Measurements from ENCODE around the gene IFNAR1.

The IFNAR1 gene

DNA sequence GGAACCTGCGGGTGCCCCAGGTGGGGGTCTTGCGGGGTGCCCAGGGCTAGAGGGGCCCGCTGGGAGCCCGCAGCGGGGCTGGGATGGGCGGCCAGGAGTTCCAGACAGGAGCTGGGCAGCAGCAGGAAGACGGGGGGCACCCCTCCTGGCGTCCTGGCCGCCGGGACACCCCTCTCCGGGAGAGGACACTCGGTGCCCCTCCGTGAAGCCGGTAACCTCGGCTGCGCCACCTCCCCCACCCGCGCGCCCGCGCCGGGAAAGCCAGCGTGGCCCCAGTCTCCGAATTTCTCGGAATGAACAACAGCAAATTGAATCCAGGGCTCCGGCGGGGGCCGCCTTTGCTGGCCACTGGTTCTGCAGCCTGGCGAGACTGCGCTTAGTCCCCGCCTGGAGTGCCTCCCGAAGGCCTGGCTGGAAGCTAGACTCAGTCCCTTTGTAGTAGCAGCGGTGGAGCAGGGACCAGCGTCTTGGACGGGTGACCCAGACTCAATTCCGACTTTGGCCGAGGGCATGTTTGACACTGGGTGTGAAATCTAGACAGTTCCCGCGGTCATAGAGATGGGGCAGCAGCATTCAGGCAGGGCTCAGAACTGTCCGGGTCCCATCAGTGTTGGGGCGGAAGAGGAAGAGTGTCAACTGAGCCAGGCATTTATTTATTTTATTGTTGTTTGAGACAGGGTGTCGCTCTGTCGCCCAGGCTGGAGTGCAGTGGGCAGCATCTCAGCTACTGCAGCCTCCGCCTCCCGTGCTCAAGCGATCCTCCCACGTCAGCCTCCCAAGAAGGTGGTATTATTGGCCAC, 79.2 kb downstream of the IFNAR1 start:
- no peak for DNase-seq

DNA sequence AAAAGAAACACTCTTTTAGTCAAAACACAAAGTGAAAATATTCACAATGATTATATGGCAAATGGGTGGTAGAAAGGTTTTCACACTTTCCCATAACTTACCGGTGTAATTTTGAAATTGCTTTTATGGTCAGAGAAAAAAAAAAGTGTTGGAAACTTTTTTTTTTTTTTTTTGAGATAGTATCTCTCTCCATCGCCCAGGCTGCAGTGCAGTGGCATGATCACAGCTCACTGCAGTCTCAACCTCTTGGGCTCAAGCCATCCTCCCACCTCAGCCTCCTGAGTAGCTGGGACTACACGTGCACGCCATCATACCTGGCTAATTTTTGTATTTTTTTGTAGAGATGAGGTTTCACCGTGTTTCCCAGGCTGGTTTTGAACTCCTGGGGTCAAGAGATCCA, 81.7 kb downstream of the IFNAR1 start:
- no peak for DNase-seq

Measured in NCI-H1092 (cell line).